Central memory CD4-positive, alpha-beta T cell (primary cell): ENCODE results near the gene COX10.
"Not testable (repeated sequence)": the region's sequence is repeated elsewhere in the genome, so short reads cannot be mapped to it uniquely, and the experiment has no call there.

Experiments
- DNase-seq: peaks from one replicate; pipeline ENCODE4 v3.0.0; 2022

Gene COX10

GRCh38 chr17:14125518-14126137 is 56.3 kb downstream of the COX10 start:
- no peak for DNase-seq

GRCh38 chr17:14133104-14133503 is 63.8 kb downstream of the COX10 start:
- DNase-seq = no peak

- DNase-seq = no peak
Observed at GRCh38 chr17:14134456-14134855, 65.2 kb downstream of the COX10 start.

GRCh38 chr17:14135906-14136590 is 66.7 kb downstream of the COX10 start:
- DNase-seq = no peak

GRCh38 chr17:14138649-14139048 is 69.3 kb downstream of the COX10 start:
- no peak for DNase-seq

GRCh38 chr17:14143688-14144087 is 74.4 kb downstream of the COX10 start:
- DNase-seq = no peak

GRCh38 chr17:14144508-14144907 is 75.2 kb downstream of the COX10 start:
- DNase-seq = no peak

GRCh38 chr17:14149751-14150150 is 80.4 kb downstream of the COX10 start:
- DNase-seq = no peak

GRCh38 chr17:14150619-14151018 is 81.3 kb downstream of the COX10 start:
- no peak for DNase-seq

GRCh38 chr17:14152721-14153120 is 83.4 kb downstream of the COX10 start:
- no peak for DNase-seq

GRCh38 chr17:14153374-14153773 is 84.1 kb downstream of the COX10 start:
- DNase-seq = no peak

- DNase-seq = no peak
Observed at GRCh38 chr17:14156689-14157088, 87.4 kb downstream of the COX10 start.

GRCh38 chr17:14157822-14158221 is 88.5 kb downstream of the COX10 start:
- no peak for DNase-seq

- DNase-seq = no peak
Observed at GRCh38 chr17:14158707-14159106, 89.4 kb downstream of the COX10 start.

- no peak for DNase-seq
Observed at GRCh38 chr17:14161419-14161818, 92.1 kb downstream of the COX10 start.

GRCh38 chr17:14165616-14166015 is 96.3 kb downstream of the COX10 start:
- DNase-seq = no peak

- not testable (repeated sequence) for DNase-seq
Observed at GRCh38 chr17:14167831-14168230, 98.5 kb downstream of the COX10 start.

GRCh38 chr17:14168582-14168981 is 99.3 kb downstream of the COX10 start:
- DNase-seq = no peak

GRCh38 chr17:14169287-14169686 is 100.0 kb downstream of the COX10 start:
- DNase-seq = no peak

- no peak for DNase-seq
Observed at GRCh38 chr17:14169901-14170300, 100.6 kb downstream of the COX10 start.

GRCh38 chr17:14176989-14177388 is 107.7 kb downstream of the COX10 start:
- not testable (repeated sequence) for DNase-seq

- not testable (repeated sequence) for DNase-seq
Observed at GRCh38 chr17:14177801-14178200, 108.5 kb downstream of the COX10 start.

GRCh38 chr17:14179951-14180350 is 110.6 kb downstream of the COX10 start:
- not testable (repeated sequence) for DNase-seq

- not testable (repeated sequence) for DNase-seq
Observed at GRCh38 chr17:14182084-14182483, 112.8 kb downstream of the COX10 start.

GRCh38 chr17:14184536-14184935 is 115.2 kb downstream of the COX10 start:
- not testable (repeated sequence) for DNase-seq
